ENCODE data around the gene ASB18.
"Not testable (repeated sequence)": the region's sequence is repeated elsewhere in the genome, so short reads cannot be mapped to it uniquely, and the experiment has no call there.

The ASB18 gene

GRCh38 chr2:236286873-236287545 is 22.8 kb upstream of the ASB18 start:
- peak; percentile 9 for DNase-seq (ENCODE audit: low read depth)

- DNase-seq (ENCODE audit: low read depth), result no peak
Measured at GRCh38 chr2:236284208-236284607, 20.0 kb upstream of the ASB18 start.

GRCh38 chr2:236282406-236282805 is 18.2 kb upstream of the ASB18 start:
- no peak for DNase-seq (ENCODE audit: low read depth)

- DNase-seq (ENCODE audit: low read depth), result no peak
Measured at GRCh38 chr2:236281423-236281822, 17.2 kb upstream of the ASB18 start.

- no peak for DNase-seq (ENCODE audit: low read depth)
Measured at GRCh38 chr2:236273126-236273525, 8.9 kb upstream of the ASB18 start.

- no peak for DNase-seq (ENCODE audit: low read depth)
Measured at GRCh38 chr2:236271851-236272250, 7.6 kb upstream of the ASB18 start.

GRCh38 chr2:236269876-236270275 is 5.7 kb upstream of the ASB18 start:
- not testable (repeated sequence) for DNase-seq (ENCODE audit: low read depth)

- no peak for DNase-seq (ENCODE audit: low read depth)
Measured at GRCh38 chr2:236265675-236266074, 1.5 kb upstream of the ASB18 start.

GRCh38 chr2:236262238-236262637 is 2.0 kb downstream of the ASB18 start:
- no peak for DNase-seq (ENCODE audit: low read depth)

GRCh38 chr2:236261452-236261851 is 2.8 kb downstream of the ASB18 start:
- DNase-seq (ENCODE audit: low read depth), result no peak

GRCh38 chr2:236259371-236259770 is 4.8 kb downstream of the ASB18 start:
- no peak for DNase-seq (ENCODE audit: low read depth)

GRCh38 chr2:236257575-236257974 is 6.6 kb downstream of the ASB18 start:
- no peak for DNase-seq (ENCODE audit: low read depth)

- no peak for DNase-seq (ENCODE audit: low read depth)
Measured at GRCh38 chr2:236257136-236257535, 7.1 kb downstream of the ASB18 start.

GRCh38 chr2:236256366-236256985 is 7.7 kb downstream of the ASB18 start:
- no peak for DNase-seq (ENCODE audit: low read depth)

GRCh38 chr2:236254674-236255073 is 9.5 kb downstream of the ASB18 start:
- no peak for DNase-seq (ENCODE audit: low read depth)

- DNase-seq (ENCODE audit: low read depth), result no peak
Measured at GRCh38 chr2:236254001-236254400, 10.2 kb downstream of the ASB18 start.

GRCh38 chr2:236252602-236253001 is 11.6 kb downstream of the ASB18 start:
- DNase-seq (ENCODE audit: low read depth), result no peak

GRCh38 chr2:236250909-236251579 is 13.2 kb downstream of the ASB18 start:
- DNase-seq (ENCODE audit: low read depth), result no peak

GRCh38 chr2:236250286-236250685 is 13.9 kb downstream of the ASB18 start:
- no peak for DNase-seq (ENCODE audit: low read depth)

- no peak for DNase-seq (ENCODE audit: low read depth)
Measured at GRCh38 chr2:236249066-236249465, 15.1 kb downstream of the ASB18 start.

GRCh38 chr2:236246711-236247246 is 17.4 kb downstream of the ASB18 start:
- DNase-seq (ENCODE audit: low read depth), result no peak

- no peak for DNase-seq (ENCODE audit: low read depth)
Measured at GRCh38 chr2:236244256-236244655, 19.9 kb downstream of the ASB18 start.

- DNase-seq (ENCODE audit: low read depth), result no peak
Measured at GRCh38 chr2:236242057-236242495, 22.1 kb downstream of the ASB18 start.
